Measurements from ENCODE around the gene BCAS3. TPM values are rescaled to one million over a fixed set of nuclear protein-coding genes. Genes with fewer than 3 reads are reported as not detected.

The BCAS3 gene
- total RNA-seq, 4 donors from 2014 or later: 42.1 to 84.7 (median 54.1) TPM

DNA sequence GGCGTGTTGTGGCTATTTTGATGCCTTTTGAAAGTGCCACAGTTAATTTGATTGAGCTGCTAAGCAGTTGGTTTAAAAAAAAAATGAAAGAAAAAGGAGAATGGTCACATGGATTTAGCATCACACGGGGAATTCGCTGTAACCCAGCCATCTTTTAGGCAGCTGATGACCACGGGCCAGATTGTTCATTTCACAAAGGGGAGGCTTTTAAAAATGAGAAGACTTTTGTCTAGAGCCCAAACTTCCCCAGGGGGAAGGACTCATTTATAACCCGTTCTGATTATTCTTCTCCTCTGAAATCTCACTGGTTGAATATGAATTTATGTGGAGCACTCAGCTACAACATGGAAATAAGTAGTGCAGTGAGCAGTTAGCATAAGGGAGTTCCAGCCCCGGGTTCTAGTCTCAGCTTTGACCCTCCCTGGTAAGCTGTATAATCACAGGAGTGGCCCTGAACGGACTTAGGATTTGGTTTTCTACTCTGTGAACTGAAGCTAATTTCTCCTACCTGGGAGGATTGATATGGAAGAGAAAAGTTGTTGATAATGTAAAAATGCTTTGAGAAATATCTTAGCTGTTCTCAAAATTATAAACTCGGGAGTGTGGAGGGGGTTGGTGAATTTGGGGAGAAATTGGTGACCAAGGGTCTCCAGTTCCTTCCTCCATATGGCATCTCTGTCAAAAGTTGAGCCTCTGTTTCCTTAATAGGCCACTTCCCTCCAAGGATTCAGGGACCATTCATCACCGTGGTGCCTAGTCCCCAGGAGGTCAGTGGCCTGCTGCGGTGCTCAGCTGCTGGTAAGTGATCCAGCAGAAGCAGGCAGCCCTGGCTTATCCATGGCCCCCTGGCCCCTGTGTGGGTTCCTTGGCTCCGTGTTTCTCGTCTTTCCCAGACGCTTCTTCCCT is 645.6 kb downstream of the BCAS3 start:
- H3K4me3 ChIP-seq (ENCODE audit: low read depth, poor library complexity, severe bottlenecking): no peak overlapping the region
- WGBS, 2 donors: 67 to 73% methylated on average over 13 of the region's 13 CpGs
- intact Hi-C loops (cut with DNase I; ENCODE audit: low total_unique reads): no loop called here
- TF ChIP-seq, protein P1, sequence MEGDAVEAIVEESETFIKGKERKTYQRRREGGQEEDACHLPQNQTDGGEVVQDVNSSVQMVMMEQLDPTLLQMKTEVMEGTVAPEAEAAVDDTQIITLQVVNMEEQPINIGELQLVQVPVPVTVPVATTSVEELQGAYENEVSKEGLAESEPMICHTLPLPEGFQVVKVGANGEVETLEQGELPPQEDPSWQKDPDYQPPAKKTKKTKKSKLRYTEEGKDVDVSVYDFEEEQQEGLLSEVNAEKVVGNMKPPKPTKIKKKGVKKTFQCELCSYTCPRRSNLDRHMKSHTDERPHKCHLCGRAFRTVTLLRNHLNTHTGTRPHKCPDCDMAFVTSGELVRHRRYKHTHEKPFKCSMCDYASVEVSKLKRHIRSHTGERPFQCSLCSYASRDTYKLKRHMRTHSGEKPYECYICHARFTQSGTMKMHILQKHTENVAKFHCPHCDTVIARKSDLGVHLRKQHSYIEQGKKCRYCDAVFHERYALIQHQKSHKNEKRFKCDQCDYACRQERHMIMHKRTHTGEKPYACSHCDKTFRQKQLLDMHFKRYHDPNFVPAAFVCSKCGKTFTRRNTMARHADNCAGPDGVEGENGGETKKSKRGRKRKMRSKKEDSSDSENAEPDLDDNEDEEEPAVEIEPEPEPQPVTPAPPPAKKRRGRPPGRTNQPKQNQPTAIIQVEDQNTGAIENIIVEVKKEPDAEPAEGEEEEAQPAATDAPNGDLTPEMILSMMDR (IDR thresholded peaks at IDR 0.05): no peak
- no peak for TF ChIP-seq POLR2A (IDR thresholded peaks at IDR 0.05)
- no peak for DNase-seq (ENCODE audit: low spot score in 2 of 2)

DNA sequence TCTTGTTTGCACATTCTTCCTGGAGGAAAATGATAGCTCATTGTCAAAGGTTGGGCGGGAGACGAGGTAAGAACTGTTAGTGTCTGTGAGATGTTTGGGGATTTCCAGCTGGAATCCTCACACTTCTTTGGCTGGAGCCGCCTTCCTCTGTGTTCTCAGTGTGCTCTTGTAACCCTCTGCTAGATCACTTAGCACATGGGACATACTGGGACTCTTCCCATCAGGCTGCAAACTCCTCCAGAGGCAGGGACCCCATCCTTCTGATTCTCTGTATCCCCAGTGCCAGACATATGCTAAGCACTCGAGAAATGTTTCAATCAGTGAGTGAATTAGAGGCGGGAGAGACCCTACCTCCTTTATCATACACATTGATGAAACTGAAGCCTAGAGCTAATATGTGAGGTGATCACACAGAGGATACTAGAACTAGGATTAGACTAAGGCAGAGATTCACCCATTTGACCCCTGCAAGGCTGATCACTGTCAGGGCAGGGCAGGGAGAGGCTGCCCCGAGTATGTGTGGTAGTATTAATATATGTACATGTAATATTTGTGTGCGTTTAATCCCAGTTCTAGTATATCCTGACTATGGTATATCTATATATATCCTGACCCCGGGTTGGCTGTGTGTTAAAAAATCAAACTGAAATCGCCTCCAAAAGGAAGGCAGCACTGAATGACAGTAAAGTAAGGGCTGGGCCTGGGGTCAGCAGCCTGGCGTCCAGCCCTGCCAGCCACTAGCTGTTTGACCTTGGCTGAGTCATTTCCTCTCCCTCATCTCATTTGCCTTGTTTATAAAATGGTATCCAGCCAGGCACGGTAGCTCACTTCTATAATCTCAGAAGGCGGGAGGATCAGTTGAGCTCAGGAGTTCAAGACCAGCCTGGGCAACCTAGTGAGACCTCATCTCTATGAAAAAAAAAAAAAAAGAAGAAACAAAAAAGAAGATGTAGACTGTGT is 646.5 kb downstream of the BCAS3 start:
- WGBS, 2 donors: 82 to 87% methylated on average over 12 of the region's 12 CpGs
- TF ChIP-seq, protein P1 (IDR thresholded peaks at IDR 0.05): no peak
- TF ChIP-seq POLR2A (IDR thresholded peaks at IDR 0.05): no peak
- intact Hi-C loops (cut with DNase I; ENCODE audit: low total_unique reads): no loop called here
- H3K4me3 ChIP-seq (ENCODE audit: low read depth, poor library complexity, severe bottlenecking): no peak overlapping the region
- no peak for DNase-seq (ENCODE audit: low spot score in 2 of 2)

DNA sequence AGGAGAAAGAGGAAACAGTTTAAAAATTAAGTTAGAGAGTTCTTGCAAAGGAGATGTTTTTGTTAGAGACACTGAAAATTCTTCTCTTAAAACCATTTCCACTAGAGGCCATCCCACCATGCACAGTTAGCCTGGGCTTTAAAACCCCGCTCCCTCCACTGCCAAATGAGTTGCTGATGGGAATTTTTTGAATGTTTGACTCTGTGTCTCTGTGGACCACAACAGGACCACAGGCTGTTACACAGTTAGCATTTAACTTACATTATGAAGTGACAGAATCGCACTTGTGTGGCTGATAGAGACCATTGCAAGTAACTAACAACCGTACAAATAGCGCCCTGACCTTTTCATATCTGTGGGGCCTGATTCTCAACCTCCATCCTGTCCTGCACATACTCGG is 647.3 kb downstream of the BCAS3 start:
- TF ChIP-seq POLR2A (IDR thresholded peaks at IDR 0.05): no peak
- TF ChIP-seq, protein P1 (IDR thresholded peaks at IDR 0.05): no peak
- WGBS, 2 donors: 88 to 95% methylated on average over 5 of the region's 5 CpGs
- intact Hi-C loops (cut with DNase I; ENCODE audit: low total_unique reads): no loop called here
- H3K4me3 ChIP-seq (ENCODE audit: low read depth, poor library complexity, severe bottlenecking): no peak overlapping the region
- no peak for DNase-seq (ENCODE audit: low spot score in 2 of 2)

DNA sequence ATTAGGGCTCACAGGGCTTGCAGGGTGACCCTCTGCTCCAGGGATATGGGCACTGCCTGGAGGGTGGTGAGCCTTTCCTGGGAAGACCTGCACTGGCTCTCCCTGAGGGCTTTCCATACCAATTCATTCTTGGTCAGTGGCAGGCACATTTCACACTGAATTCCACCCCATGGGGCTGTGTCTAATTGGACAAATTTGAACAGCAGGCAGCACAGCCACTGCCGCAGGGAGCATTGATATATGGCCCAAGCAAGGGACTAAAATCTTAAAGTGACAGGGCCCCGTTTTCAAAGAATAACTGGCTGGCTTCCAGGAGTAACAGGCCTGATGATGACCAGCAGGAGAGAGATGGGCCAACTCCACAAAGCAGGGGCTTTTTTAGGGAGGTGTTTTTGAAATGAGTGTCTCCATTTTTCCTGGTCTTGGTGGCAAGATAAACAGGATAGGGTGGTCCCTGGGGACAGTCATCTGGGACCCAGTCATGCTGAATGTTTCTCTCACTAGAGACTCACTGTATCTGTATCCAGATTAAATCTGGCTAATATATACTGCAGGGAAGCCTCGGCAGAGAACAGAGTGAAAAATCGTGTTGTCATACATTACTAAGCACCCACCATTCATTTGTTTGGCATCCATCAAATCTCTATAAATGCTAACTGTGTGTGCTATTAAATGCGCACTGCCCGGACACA is 647.9 kb downstream of the BCAS3 start:
- H3K4me3 ChIP-seq (ENCODE audit: low read depth, poor library complexity, severe bottlenecking): no peak overlapping the region
- WGBS, 2 donors: 68 to 74% methylated on average over 6 of the region's 6 CpGs
- TF ChIP-seq, protein P1 (IDR thresholded peaks at IDR 0.05): no peak
- DNase-seq (ENCODE audit: low spot score in 2 of 2): no peak
- intact Hi-C loops (cut with DNase I; ENCODE audit: low total_unique reads): no loop called here

DNA sequence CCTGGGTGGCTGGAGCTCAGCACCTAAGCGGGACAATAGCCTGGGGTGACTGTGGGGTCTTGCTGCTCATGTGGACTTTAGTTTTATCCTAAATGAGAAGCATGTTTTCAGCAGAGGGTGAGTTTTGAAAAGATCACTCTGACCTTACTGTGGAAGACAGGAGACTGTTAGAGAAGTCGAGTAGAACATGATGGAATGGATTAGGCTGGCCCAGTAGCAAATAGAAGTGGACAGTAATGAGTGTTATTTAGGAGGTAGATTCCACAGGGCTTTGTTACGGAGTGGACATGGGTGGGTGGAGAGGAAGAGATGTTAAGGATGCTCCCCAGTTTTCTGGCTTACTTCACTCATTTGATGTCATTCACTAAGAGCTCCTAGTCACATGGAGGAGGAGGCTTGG is 648.7 kb downstream of the BCAS3 start:
- TF ChIP-seq POLR2A (IDR thresholded peaks at IDR 0.05): no peak
- TF ChIP-seq, protein P1 (IDR thresholded peaks at IDR 0.05): no peak
- WGBS, 2 donors: 89 to 91% methylated on average over 3 of the region's 3 CpGs

More for the DNA sequence above, 648.7 kb downstream of the BCAS3 start:
- intact Hi-C loops (cut with DNase I; ENCODE audit: low total_unique reads): no loop called here
- DNase-seq (ENCODE audit: low spot score in 2 of 2): no peak
- no peak overlapping the region for H3K4me3 ChIP-seq (ENCODE audit: low read depth, poor library complexity, severe bottlenecking)

Data from lower leg skin (tissue), 4 donors.